HG03378 (cell line): Measurements from ENCODE around the gene HDAC4.

ENCODE experiments used
- ATAC-seq: cut with Tn5 transposase; IDR thresholded peaks from one replicate; pipeline ENCODE4 v1.9.1; 2021; ENCODE audit warnings: mild to moderate bottlenecking, moderate library complexity; ENCODE audit not compliant: unreplicated experiment

The HDAC4 gene

DNA sequence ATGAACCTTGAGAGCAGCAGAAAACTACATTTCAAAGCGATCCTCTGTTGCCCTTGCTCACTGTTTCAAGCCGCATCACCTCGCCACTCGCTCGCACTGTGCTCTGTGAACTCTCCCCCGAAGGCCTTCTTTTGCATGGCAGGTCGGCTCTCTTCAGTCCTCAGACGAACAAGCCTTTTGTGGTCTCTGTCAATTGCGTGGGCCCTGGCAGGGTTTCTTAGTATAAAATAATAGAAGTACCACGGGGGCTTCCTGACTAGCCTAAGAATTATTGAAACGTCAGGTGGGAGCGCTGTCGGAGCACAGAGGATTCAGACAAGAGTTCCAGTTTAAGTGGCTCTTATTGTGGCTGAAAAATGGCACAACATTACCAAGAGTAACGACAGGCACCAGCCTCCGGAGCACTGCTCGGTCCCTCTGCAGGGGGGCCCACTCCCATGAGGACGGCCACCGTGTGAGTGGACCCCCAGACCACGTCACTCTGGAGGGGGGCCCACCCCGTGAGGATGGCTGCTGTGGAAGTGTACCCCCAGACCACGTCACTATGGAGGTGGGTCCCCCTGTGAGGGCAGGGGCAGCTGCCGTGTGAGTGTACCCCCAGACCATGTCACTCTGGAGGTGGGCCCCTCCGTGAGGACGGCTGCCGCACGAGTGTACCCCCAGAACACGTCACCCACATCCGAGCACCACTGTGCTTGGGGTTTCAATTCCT, 237.7 kb downstream of the HDAC4 start:
- ATAC-seq, result no peak

DNA sequence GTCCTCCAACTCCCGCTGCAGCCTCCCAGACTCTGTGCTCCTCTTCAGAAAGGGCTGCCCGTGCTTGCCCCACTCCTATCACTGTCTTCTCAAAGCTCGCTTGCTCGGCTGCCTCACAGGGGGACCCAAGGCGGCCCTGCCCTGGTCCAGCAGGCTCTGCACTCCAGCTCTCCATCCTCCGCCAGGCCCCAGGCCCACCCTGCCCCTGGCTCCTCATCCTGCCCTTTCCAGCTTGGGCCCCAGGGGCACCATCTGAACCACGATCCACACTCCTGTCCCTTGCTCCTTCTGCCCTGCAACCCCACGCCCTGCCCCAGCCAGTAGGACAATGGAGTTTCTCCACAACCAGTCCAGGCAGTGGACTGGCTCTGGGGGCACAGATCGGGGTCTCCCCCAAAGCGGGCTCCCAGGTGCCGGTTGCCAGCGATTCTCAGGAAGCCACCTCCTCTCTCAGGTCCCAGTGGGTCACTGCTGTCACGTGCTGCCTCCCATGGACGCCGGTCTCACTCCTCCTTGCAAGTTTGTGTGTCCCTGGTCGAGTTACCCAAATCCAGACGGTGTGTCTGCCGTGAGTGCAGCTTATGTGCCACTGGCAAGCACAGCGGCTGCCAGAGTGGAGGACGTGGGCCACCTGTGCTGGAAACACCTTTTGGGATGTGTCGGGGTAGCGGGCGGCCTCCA, 238.5 kb downstream of the HDAC4 start:
- no peak for ATAC-seq

DNA sequence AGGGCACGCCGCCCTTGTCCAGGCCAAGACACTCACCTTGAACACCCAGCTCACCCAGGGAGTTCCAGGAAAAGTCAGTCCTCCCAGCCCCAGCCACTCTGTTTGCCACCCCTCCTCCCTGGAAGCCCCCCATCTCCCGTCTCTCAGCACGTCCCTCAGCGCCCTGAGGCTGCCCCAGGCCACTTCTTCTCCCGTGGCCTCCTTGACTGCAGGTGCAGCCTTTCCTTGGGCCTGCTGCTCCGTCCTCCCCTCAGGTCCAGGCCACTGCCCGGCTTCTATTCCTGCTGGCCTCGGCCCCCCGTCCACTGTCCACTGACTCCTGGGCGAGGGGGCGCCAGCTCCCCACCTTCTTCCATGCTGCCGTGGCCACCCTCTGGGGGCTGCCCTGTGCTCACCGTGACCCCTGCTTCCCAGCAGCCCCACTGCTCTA, 239.1 kb downstream of the HDAC4 start:
- no peak for ATAC-seq

DNA sequence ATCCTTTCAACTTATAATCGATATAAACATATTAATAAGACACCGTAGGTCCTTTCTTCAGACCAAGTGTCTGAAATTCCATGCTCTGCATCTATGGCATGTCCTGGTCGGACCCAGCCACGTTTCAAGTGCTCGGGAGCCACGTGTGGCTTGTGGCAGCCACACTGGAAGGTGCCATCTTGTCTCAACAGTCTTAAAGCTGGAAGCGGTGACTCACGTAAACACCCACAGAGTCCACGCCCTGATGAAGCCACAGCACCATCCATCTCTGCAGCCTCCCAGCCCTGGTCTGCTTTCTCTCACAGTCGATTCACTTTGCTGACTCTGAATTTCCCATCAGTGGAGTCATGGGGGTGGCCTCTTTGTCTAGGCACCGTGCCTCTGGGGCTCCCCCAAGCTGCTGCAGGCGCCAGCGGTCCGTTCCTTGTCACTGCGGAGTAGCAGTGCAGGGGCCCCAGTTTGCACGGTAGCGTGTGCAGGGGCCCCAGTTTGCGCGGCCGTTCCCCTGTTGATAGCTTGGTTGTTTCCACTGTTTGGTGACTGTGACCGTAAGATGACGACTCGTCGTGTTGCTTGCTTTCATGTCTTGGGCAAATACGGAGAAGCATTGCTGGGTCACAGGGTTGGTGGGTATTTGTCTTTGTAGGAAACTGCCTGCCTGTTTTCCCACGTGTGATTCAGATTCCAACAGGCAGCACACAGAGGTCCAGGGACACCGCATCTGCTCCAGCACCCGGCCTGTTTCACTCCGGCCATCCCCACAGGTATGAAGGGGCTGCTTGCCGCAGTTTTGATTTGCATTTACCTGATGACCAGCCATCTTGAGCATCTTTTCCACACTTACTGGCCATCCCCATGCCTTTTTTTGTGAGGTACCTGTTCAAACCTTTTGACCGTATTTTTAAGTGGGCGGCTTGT, 240.3 kb downstream of the HDAC4 start:
- ATAC-seq, result no peak

DNA sequence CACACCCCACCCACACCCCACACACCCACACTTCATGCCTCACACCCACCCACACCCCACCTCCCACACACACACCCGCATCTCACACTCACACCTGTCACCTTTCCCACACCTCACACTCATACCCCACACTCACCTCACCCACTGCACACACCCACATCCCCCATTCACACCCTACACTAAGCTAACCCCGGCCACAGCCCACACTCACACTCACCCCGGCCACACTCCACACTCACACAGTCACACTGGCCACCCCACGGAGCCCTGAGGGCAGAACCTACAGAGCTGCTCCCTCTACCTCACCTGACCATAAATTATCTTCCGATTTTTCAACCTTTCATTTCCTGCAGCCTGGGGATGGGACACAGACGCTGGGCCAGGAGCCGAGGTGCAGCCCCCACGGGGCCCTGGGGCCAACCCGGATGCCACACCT, 241.3 kb downstream of the HDAC4 start:
- no peak for ATAC-seq

DNA sequence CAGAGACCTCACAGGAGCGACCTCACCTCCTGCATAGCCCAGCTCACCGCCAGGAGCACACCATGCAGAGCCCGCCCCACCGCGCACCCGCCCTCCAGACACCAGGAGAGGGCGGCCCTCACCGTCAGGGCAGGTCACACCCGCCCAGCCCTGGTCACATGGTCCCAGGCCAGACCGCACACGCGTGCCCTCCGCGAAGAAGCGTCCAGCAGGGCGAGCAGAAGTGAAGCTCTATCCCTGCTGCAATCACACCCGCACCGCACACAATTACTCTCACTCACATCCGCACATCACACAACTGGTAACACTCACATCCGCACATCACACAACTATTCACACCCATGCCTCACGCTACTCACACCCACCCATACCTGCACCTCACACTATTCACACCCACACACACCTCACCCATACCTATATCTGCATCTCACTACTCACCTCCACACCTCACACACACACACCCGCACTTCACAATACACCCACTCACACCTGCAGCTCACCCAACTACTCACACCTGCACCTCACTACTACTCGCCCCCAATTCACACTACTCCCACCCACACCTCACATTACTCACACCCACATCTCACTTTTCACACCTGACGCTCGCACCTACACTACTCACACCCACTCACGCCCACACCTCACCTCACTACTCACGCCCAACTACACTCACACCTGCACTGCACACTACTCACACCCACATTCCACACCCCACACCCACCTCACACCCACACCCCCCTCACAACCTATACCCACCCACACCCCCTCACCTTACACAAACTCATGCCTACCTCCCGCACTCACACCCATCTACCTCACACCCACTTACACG, 242.0 kb downstream of the HDAC4 start:
- no peak for ATAC-seq

DNA sequence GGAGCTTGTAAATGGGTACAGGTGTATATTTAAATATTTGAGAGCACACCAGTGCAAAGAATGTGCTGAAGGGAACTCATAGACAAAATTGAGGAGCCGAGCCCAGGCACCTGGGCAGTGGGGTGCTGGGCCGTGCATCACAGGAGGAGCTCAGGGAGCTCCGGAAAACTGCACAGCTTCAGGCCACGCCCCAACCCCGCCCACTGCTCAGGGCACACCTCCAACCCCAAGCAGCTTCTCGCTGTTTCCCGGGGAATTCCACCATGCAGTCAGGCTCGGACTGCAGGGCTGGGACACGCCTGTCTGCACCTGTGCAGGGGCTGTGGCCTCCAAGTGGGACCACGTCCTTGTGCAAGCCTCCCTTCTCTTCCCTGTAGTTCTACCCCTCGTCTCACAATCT, 243.0 kb downstream of the HDAC4 start:
- ATAC-seq, result no peak

DNA sequence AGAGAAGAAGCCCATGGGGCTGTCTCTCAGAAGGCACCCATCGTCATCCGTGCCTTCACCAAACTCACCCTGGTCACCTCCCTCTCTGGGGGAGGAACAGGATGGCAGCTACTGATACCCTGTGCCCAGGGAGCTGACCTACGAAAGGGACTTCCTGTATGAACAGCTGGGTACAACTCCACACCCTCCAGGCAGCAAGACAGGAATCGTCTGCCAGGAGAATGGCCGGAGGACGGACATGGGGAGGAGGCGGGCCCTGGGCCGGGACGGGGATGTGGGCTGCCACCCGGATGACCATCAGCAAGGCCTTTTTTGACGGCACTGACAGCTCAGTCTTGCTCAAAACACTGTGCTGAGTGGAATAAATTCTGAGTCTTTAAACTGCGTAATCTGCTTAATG, 243.6 kb downstream of the HDAC4 start:
- no peak for ATAC-seq

DNA sequence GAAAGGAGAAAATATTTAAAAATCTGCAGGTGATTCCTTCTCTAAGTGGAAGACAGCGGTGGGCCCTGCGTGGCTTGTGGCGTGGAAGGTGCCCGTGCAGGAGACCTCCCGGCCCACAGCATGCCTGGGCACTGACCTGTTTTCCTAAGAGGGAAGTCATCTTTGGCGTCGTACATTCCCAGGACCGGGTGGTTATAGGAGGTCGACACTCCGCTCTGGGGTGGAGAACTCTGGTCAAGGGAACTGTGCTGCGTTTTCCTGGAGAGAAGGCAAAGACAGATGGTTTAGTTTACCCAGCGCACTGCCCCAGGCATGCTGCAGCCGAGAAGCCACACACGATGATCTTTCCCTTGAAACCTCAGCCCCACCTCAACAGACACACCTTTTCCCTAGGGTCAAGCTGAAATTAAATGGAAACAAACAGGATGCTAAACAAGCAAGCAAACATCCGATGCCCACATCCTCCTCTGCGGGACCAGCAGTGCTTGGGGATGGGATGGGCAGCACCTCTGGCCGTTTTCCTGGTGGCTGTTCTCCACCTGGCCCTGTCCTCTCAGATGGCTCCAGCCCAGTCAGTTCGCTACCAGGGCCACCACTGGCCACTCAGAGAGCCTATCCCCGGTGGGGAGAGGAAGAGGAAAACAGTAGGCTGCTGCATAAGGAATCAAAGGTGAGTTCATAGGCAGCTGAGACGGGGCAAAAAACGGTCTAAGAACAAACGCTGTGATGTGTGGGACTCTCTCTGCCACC, 244.1 kb downstream of the HDAC4 start:
- ATAC-seq, result no peak

DNA sequence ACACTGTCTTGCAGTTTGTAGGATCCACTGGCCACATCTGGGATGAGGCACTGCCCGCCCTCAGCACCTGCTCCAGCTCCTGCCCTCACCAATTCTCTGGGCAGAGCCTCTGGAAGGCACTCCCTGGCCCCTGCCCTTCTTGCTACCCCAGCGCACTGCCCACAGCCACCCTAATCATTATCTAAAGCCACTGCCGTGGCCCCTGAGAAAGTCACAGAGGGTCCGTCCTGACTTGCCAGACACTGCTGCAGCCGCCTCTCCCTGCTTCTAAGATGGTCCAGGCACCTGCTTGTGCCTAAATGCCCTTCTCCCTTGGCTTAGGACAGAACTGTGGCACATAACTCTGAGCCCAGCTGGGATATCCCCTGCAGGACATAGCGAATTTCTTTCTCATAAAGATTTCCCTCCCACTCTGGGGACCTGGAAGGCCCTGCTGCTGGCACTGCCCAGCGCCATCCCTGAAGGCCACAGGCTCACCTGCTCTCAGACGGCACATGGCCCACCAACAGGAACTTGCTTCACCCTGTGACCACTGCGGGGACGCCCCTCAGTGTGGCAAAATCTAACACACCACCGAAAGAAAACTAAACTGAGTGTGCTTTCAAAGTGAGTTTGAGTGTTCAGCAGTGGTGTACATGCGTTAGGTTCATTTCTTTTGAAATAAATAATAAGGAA, 244.9 kb downstream of the HDAC4 start:
- no peak for ATAC-seq

DNA sequence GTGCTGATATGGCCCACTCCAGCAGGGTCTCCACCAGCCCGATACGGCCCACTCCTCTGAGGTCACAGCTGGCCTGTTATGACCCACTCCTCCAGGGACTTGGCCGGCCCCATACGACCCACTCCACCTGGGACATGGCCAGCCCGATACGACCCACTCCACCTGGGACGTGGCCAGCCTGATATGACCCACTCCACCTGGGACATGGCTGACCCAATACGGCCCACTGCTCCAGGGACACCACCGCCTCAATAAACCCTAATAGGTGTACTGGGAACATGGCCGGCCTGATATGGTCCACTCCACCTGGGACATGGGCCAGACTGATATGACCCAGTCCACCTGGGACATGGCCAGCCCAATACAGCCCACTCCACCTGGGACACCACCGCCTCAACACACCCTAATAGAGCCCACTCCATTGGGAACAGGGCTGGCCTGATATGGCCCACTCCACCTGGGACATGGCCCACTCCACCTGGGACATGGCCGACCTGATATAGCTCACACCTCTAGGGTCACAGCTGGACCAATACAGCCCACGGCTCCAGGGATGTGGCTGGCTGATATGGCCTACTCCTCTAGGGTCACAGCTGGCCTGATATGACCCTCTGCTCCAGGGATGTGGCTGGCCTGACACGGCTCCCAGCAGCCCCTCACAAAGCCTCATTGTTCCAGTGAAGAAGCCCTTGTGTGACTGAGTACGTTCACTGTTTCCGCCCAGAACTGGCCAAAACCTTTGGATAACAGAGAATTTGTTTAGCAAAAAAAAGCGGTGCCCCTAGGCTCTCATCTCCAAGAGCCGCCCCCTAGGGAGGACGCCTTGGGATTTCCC, 245.6 kb downstream of the HDAC4 start:
- no peak for ATAC-seq

DNA sequence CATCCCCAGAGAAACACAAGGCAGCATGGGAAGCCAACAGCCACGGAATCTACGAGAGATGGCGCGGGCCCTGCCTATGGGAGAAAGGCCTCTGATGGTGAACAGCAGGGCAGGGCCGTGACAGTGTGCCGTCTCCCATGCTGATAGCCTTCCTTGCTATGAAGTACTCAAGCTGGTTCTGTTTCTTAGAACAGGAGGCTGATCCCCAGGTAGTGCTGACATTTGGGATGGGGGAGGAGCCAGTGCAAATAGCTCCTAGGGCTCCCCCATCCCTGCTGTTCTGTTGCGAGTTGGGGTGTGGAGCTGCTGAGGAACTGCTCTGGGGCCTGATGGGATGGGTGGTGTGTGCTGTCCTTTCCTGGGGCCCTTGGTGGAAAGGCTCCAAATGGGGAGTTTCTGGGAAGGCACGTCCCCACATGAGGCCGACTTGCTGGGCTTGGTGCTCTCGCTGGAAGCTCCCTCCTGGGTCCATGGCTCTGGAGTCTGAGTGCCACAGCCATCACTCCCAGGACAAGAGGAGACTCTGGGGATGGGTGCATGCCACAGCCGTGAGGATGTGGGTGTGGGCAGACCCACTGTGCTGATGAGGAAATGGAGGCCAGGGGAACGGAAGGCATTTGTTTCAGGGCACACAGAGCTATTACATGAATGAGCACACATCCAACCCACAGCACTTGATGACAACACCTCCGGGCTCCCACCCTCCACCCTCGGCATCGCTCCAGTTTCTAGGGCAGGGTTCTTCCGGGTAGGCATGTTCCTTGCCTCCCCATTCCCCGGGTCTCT, 246.8 kb downstream of the HDAC4 start:
- ATAC-seq, result no peak

DNA sequence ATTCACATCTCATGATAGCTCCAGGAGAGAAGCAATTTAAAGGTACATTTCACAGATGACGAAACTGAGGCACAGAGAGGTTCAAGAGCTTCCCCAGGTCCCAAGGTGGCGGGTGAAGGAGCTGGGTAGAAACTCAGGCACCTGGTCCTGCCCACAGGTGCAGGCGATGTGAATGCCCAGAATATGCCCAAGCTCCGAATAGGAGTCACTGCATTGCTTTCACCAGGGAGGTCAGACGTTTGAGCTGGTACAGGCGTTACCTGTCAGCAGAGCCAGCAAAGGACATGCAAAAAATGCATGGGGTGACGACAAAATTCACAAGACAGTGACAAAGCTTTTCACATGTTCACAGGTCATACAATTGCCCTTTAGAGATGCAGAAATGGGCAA, 247.9 kb downstream of the HDAC4 start:
- no peak for ATAC-seq

DNA sequence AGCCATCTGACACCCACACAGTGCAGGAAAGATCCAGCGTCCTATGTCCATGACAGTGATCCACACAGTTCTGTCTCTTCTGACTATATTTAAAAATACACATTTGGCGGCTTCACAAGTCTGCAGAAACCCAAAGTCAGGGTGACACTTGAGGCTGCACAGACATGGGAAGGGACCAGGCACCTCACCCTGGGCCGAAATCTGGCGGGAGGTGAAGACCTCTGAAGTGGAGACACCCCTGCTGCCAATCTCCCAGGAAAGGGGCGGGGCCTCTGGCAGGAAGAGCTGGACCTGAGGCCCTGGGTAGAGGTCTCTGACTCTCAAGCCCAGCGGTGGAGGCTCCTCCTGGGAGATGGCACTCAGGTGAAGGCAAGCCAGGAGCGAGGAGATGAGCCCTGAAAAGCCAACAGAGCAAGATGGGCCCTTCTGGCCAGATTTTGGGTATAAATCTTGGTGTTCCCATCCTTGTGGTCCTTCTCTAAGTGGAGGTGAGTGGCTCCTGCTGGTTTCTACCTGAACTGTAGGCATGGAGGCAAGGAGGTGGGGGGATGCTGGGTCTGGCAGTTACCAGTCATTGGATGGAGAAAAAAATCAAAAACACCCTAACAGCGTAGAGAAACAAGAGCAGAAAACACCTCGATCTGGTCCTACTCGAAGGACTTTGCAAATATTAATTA, 248.4 kb downstream of the HDAC4 start:
- ATAC-seq, result no peak

DNA sequence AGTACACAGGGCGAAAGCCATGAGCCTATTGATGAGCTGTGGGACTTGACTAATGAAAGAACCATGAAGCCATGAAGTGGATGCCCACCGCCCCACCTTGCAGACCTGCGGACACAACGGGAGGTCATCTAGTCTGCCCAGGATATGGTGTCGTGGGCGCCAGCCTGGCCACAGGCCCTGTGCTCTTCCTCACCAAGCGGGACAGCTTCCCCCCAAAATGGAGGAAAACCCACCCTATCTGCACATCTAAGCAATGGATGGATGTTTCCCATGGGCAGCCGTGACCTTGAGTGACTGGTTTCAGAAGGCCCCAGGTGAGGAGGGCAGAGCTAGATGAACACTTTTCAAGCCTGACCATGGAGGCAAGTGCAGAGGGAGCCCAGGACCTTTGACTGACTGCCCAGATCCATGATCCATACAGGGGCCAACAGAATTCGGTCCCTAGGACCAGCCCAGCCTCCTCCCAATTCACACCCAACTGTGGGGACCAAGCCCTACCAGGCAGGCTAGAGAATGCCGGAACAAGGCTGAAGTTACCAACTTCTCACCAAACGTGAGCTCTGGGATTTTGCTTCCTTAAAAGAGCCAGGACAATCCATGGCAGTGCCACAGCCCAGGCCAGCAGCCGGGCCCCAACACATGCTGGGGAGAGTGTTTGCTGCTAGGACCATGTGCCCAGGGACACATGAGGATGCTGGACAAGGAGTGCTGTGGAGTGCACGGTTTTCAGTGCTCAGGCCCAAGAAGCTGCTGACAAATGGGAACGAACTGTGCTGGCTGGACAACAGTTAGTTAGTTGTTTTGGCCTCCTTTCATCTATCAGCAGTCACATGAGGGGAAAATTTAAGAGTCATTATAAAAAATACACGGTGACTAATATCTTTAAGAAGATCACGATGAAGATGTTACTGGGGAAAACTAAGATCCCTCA, 249.4 kb downstream of the HDAC4 start:
- ATAC-seq, result no peak
